ENCODE measurements around the gene LTO1. TPM values are rescaled to one million over a fixed set of nuclear protein-coding genes. Genes with fewer than 3 reads are reported as not detected.
"Not testable (repeated sequence)": the region's sequence is repeated elsewhere in the genome, so short reads cannot be mapped to it uniquely, and the experiment has no call there.

The LTO1 gene
- polyA plus RNA-seq, 1 experiment = 13.7 TPM

DNA sequence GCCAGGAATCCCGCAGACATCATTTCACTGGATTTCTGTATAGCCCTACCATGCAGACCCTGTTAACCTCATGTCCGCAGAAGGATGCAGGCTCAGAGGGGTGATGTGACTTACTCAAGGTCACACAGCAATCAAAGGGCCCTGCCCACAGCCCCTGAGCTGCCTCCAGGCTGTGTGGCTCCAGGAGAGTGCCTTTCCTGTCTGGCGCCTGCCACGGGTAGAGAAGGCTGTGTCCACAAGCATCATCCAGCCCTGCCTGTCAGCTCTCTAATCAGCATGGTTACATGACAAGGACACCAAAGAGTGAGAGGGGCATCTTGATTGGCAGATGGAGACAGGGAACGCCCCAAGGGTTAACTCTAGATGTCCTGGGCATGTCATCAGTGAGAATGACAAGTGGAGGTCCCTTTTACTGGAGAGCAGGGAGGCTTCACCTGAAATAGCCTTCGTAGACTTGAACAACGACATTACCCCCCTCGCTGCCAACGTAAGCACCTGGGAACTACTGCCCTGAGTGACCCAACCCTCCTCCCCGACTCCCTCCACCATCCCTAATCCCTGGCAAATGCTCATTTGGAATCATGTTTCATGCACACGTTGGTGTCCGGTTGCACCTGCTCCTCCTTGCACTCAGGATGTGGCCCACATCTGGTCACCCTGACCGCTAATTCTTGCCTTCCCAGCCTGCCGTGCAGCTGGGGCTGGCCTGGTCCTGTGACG lies 21.8 kb upstream of the LTO1 start:
- no peak overlapping the region for H3K4me3 ChIP-seq (ENCODE audit: low read depth, low read length)
- no peaks in the 10 kb centered on the region for H3K36me3 ChIP-seq (ENCODE audit: control insufficient read depth, insufficient read depth, low read length)
- TF ChIP-seq, protein P1, sequence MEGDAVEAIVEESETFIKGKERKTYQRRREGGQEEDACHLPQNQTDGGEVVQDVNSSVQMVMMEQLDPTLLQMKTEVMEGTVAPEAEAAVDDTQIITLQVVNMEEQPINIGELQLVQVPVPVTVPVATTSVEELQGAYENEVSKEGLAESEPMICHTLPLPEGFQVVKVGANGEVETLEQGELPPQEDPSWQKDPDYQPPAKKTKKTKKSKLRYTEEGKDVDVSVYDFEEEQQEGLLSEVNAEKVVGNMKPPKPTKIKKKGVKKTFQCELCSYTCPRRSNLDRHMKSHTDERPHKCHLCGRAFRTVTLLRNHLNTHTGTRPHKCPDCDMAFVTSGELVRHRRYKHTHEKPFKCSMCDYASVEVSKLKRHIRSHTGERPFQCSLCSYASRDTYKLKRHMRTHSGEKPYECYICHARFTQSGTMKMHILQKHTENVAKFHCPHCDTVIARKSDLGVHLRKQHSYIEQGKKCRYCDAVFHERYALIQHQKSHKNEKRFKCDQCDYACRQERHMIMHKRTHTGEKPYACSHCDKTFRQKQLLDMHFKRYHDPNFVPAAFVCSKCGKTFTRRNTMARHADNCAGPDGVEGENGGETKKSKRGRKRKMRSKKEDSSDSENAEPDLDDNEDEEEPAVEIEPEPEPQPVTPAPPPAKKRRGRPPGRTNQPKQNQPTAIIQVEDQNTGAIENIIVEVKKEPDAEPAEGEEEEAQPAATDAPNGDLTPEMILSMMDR (IDR thresholded peaks at IDR 0.05; ENCODE audit: insufficient read depth, low read depth, low read length) = no peak
- no peak for DNase-seq (ENCODE audit: low read depth)
- peaks cover 19% of the 10 kb centered on the region for H3K27me3 ChIP-seq (ENCODE audit: control insufficient read depth, insufficient read depth, low read length)
- CTCF ChIA-PET = interaction anchor here (0.6 kb wide), 1 partner anchor 213 kb away, joined by 3 read pairs; no protein-coding TSS in a partner anchor
- POLR2A ChIA-PET = no interaction called here

DNA sequence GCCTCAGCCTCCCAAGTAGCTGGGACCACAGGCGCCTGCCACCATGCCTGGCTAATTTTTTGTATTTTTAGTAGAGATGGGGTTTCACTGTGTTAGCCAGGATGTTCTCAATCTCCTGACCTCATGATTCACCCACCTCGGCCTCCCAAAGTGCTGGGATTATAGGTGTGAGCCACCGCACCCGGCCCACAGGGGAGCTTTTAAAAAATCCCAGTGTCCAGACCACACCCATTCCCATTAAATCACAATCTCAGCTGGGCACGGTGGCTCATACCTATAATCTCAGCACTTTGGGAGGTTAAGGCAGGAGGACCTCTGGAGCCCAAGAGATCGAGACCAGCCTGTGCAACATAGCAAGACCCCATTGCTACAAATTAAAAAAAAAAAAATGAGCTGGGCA lies 20.8 kb upstream of the LTO1 start:
- not testable (repeated sequence) for DNase-seq (ENCODE audit: low read depth); H3K36me3 ChIP-seq (ENCODE audit: control insufficient read depth, insufficient read depth, low read length); H3K4me3 ChIP-seq (ENCODE audit: low read depth, low read length)
- peaks cover 16% of the 10 kb centered on the region for H3K27me3 ChIP-seq (ENCODE audit: control insufficient read depth, insufficient read depth, low read length)
- ChIA-PET CTCF (interaction anchor here (0.6 kb wide), 1 partner anchor 214 kb away, joined by 3 read pairs; no protein-coding TSS in a partner anchor), POLR2A (interaction anchor here (0.7 kb wide), 1 partner anchor 12 kb away, joined by 5 read pairs; no protein-coding TSS in a partner anchor)

DNA sequence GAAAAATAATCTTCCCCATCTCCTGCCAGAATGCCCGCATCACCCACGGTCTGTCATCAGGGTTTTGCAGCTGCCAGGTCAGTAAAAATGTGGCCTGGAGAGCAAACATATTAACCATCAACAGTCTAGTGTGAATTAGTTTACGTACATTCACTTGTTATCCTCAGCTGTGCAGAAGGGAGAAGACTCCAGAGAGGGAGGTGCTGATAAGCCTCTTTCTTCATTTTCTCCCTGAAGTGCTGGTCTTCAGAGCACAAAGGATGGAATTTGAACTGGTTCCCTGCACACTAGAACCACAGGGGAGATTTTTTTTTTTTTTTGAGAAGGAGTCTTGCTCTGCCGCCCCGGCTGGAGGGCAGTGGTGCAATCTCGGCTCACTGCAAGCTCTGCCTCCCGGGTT lies 20.4 kb upstream of the LTO1 start:
- Histone ChIP-seq H3K36me3 (ENCODE audit: control insufficient read depth, insufficient read depth, low read length) (no peaks in the 10 kb centered on the region), H3K27me3 (ENCODE audit: control insufficient read depth, insufficient read depth, low read length) (peaks cover 17% of the 10 kb centered on the region), H3K4me3 (ENCODE audit: low read depth, low read length) (no peak overlapping the region)
- no peak for DNase-seq (ENCODE audit: low read depth)
- POLR2A ChIA-PET = interaction anchor here (0.7 kb wide), 1 partner anchor 12 kb away, joined by 5 read pairs; no protein-coding TSS in a partner anchor
- CTCF ChIA-PET = no interaction called here
- TF ChIP-seq, protein P1 (IDR thresholded peaks at IDR 0.05; ENCODE audit: insufficient read depth, low read depth, low read length) = no peak

DNA sequence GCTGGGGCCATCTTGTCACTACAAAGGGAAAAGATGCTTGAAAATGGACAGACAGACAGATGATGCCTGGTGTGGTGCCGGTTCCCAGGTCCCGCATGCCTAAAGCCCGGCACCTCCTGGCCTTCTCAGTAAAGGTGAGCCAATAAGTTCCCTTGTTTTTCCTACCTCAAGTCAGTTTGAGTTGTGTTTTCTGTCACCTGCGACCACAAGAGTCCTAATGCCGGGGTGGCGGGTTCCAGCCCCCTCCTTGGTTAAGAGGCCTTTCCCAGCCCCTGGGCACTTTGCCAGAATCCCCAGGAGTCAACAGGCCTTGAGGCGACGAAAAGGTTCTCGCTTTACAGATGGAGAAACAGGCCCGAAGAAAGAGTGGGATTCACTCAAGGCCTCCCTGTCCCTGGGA lies 19.6 kb upstream of the LTO1 start:
- DNase-seq (ENCODE audit: low read depth) = no peak
- H3K4me3 ChIP-seq (ENCODE audit: low read depth, low read length) = no peak overlapping the region
- POLR2A ChIA-PET = no interaction called here
- no peaks in the 10 kb centered on the region for H3K36me3 ChIP-seq (ENCODE audit: control insufficient read depth, insufficient read depth, low read length)
- TF ChIP-seq, protein P1 (IDR thresholded peaks at IDR 0.05; ENCODE audit: insufficient read depth, low read depth, low read length) = no peak
- CTCF ChIA-PET = no interaction called here
- peaks cover 18% of the 10 kb centered on the region for H3K27me3 ChIP-seq (ENCODE audit: control insufficient read depth, insufficient read depth, low read length)

DNA sequence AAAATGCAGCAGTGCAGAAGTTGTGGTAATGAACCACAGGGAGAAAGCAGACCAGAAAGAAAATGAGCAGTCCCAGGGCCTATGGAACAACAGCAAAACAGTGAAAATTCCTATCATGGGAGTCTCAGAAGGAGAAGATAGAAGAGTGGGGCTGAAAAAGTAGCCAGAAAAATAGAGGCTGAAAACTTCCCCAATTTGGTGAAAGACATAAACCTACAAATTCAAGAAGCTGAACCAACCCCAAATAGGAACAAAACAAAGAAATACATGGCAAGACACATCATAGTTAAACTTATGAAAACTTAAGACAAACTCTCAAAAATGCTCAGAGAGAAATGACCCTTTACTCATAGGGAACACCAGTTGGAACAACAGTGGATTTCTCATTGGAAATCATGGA lies 17.3 kb upstream of the LTO1 start:
- no peak for DNase-seq (ENCODE audit: low read depth)
- no peaks in the 10 kb centered on the region for H3K36me3 ChIP-seq (ENCODE audit: control insufficient read depth, insufficient read depth, low read length)
- POLR2A ChIA-PET = no interaction called here
- H3K27me3 ChIP-seq (ENCODE audit: control insufficient read depth, insufficient read depth, low read length) = peaks cover 16% of the 10 kb centered on the region; the same call in 1 of the 2 replicates
- H3K4me3 ChIP-seq (ENCODE audit: low read depth, low read length) = no peak overlapping the region
- CTCF ChIA-PET = interaction anchor here (0.7 kb wide), 1 partner anchor 504 kb away, joined by 3 read pairs; no protein-coding TSS in a partner anchor
- TF ChIP-seq, protein P1 (IDR thresholded peaks at IDR 0.05; ENCODE audit: insufficient read depth, low read depth, low read length) = no peak

All from BJ (cell line).